H9 (cell line): Measurements from ENCODE around the gene LRRC7. TPM values are rescaled to one million over a fixed set of nuclear protein-coding genes. Genes with fewer than 3 reads are reported as not detected.

Experiments used
- DNase-seq: peaks from one replicate; pipeline ENCODE4 v3.0.0-alpha.2; 2017
- H2AFZ ChIP-seq: one replicate; pipeline ENCODE4 v1.6.1; 2013; ENCODE audit warnings: mild to moderate bottlenecking, low read length, control low read depth, moderate library complexity
- H2AK5ac ChIP-seq: 2 replicates; pipeline ENCODE4 v1.6.1; 2013; ENCODE audit warnings: low read length, control low read depth, mixed read lengths; ENCODE audit not compliant: insufficient read length
- H2BK120ac ChIP-seq: one replicate; pipeline ENCODE4 v1.6.1; 2013; ENCODE audit warnings: low read depth, mild to moderate bottlenecking, low read length, control low read depth, inconsistent platforms; ENCODE audit not compliant: poor library complexity, severe bottlenecking
- H2BK12ac ChIP-seq: 2 replicates; pipeline ENCODE4 v1.6.1; 2013; ENCODE audit warnings: low read length, control low read depth, mixed read lengths, low read depth; ENCODE audit not compliant: insufficient read length
- H2BK15ac ChIP-seq: 2 replicates; pipeline ENCODE4 v1.6.1; 2013; ENCODE audit warnings: low read depth, low read length, control low read depth
- H2BK20ac ChIP-seq: one replicate; pipeline ENCODE4 v1.6.1; 2013; ENCODE audit warnings: low read depth, mild to moderate bottlenecking, low read length, control low read depth, inconsistent platforms; ENCODE audit not compliant: poor library complexity, severe bottlenecking
- H2BK5ac ChIP-seq: 2 replicates; pipeline ENCODE4 v1.6.1; 2013; ENCODE audit warnings: low read length, control low read depth, mixed read lengths; ENCODE audit not compliant: insufficient read length
- H3K14ac ChIP-seq: 2 replicates; pipeline ENCODE4 v1.6.1; 2013; ENCODE audit warnings: low read length, control low read depth; ENCODE audit not compliant: insufficient read depth
- H3K18ac ChIP-seq: 2 replicates; pipeline ENCODE4 v1.6.1; 2013; ENCODE audit warnings: low read depth, mild to moderate bottlenecking, mixed read lengths, low read length, control low read depth; ENCODE audit not compliant: insufficient read length
- H3K23ac ChIP-seq: 2 replicates; pipeline ENCODE4 v1.6.1; 2013; ENCODE audit warnings: low read length, control low read depth, mixed read lengths, low read depth; ENCODE audit not compliant: insufficient read length
- H3K23me2 ChIP-seq: 2 replicates; pipeline ENCODE4 v1.6.1; 2013; ENCODE audit warnings: low read depth, mild to moderate bottlenecking, mixed read lengths, low read length, control low read depth; ENCODE audit not compliant: insufficient read length, poor library complexity, severe bottlenecking
- H3K27ac ChIP-seq: 2 replicates; pipeline ENCODE4 v1.5.1; 2013; ENCODE audit warnings: low read length, control low read depth, mixed read lengths, low read depth; ENCODE audit not compliant: insufficient read length
- H3K27me3 ChIP-seq: 2 replicates; pipeline ENCODE4 v1.6.1; 2013; ENCODE audit warnings: low read length, control low read depth, inconsistent platforms; ENCODE audit not compliant: insufficient read depth
- H3K4ac ChIP-seq: 2 replicates; pipeline ENCODE4 v1.6.1; 2013; ENCODE audit warnings: low read depth, mild to moderate bottlenecking, control low read depth, inconsistent platforms, low read length, moderate library complexity
- H3K4me1 ChIP-seq: 2 replicates; pipeline ENCODE4 v1.6.1; 2013; ENCODE audit warnings: low read length, control low read depth, inconsistent platforms; ENCODE audit not compliant: insufficient read depth
- H3K4me2 ChIP-seq: 2 replicates; pipeline ENCODE4 v1.6.1; 2013; ENCODE audit warnings: low read length, control low read depth, mixed read lengths; ENCODE audit not compliant: insufficient read length, insufficient read depth
- H3K56ac ChIP-seq: 2 replicates; pipeline ENCODE4 v1.6.1; 2013; ENCODE audit warnings: low read depth, mild to moderate bottlenecking, mixed read lengths, low read length, control low read depth; ENCODE audit not compliant: insufficient read length
- H3K79me1 ChIP-seq: 2 replicates; pipeline ENCODE4 v1.6.1; 2013; ENCODE audit warnings: low read depth, mild to moderate bottlenecking, moderate library complexity, low read length, control low read depth, inconsistent platforms; ENCODE audit not compliant: insufficient read depth, poor library complexity, severe bottlenecking
- H3K79me2 ChIP-seq: 2 replicates; pipeline ENCODE4 v1.6.1; 2013; ENCODE audit warnings: low read length, control low read depth, inconsistent platforms; ENCODE audit not compliant: insufficient read depth
- H3K9ac ChIP-seq: 2 replicates; pipeline ENCODE4 v1.6.1; 2013; ENCODE audit warnings: low read length, control low read depth, mixed read lengths; ENCODE audit not compliant: insufficient read length; ENCODE audit errors: extremely low read depth
- H3K9me3 ChIP-seq: one replicate; pipeline ENCODE4 v1.6.1; 2013; ENCODE audit warnings: low read depth, low read length, inconsistent platforms; ENCODE audit not compliant: control insufficient read depth
- H3T11ph ChIP-seq: one replicate; pipeline ENCODE4 v1.6.1; 2013; ENCODE audit warnings: mild to moderate bottlenecking, low read length, control low read depth, inconsistent platforms
- H4K20me1 ChIP-seq: one replicate; pipeline ENCODE4 v1.6.1; 2013; ENCODE audit not compliant: control insufficient read depth, insufficient read length, insufficient read depth
- H4K5ac ChIP-seq: 2 replicates; pipeline ENCODE4 v1.6.1; 2013; ENCODE audit warnings: low read depth, mild to moderate bottlenecking, mixed read lengths, low read length, control low read depth; ENCODE audit not compliant: insufficient read length
- H4K8ac ChIP-seq: replicated peaks from 2 replicates; pipeline ENCODE4 v1.6.1; 2013; ENCODE audit warnings: low read length, control low read depth, mixed read lengths, low read depth; ENCODE audit not compliant: insufficient read length
- H4K91ac ChIP-seq: 2 replicates; pipeline ENCODE4 v1.6.1; 2013; ENCODE audit warnings: low read depth, mild to moderate bottlenecking, moderate library complexity, mixed read lengths, low read length, control low read depth; ENCODE audit not compliant: insufficient read length
- H3K27ac Mint-ChIP-seq, 3 experiments: 2 replicates in 2 of 3; 3 replicates in 1 of 3; pipeline ENCODE4 v1.8.0; 2020 to 2021; ENCODE audit warnings: mixed read lengths in 3 of 3, mild to moderate bottlenecking in 1 of 3, moderate library complexity in 1 of 3
- H3K27me3 Mint-ChIP-seq: 2 replicates; pipeline ENCODE4 v1.8.0; 2021; ENCODE audit warnings: low read depth, mild to moderate bottlenecking, moderate library complexity, mixed read lengths
- H3K36me3 Mint-ChIP-seq, 3 experiments: 2 replicates in 2 of 3; 3 replicates in 1 of 3; pipeline ENCODE4 v1.8.0; 2020 to 2021; ENCODE audit warnings: low read depth in 3 of 3, mixed read lengths in 3 of 3; ENCODE audit not compliant: insufficient read depth in 1 of 3
- H3K4me1 Mint-ChIP-seq, 2 experiments: 2 replicates each; pipeline ENCODE4 v1.8.0; 2020; ENCODE audit warnings: mixed read lengths in 2 of 2
- H3K4me3 Mint-ChIP-seq, 2 experiments: 2 replicates in 1 of 2; 3 replicates in 1 of 2; pipeline ENCODE4 v1.8.0; 2020 to 2021; ENCODE audit warnings: mild to moderate bottlenecking in 2 of 2, mixed read lengths in 2 of 2, moderate library complexity in 1 of 2
- H3K9me3 Mint-ChIP-seq, 2 experiments: 2 replicates in 1 of 2; 3 replicates in 1 of 2; pipeline ENCODE4 v1.8.0; 2020; ENCODE audit warnings: mild to moderate bottlenecking in 2 of 2, mixed read lengths in 2 of 2, moderate library complexity in 1 of 2
- WGBS: extraction: QIAGEN DNeasy Blood & Tissue Kit; methylation state at CpG from one replicate; pipeline ENCODE4 v1.1.7; 2013; ENCODE audit warnings: missing lambda C conversion rate, low lambda C conversion rate, mixed read lengths; ENCODE audit not compliant: insufficient read length; ENCODE audit errors: extremely low coverage; 5-methylcytosine and 5-hydroxymethylcytosine counted together
- total RNA-seq: library from RNA; stranded (reverse); gene quantifications from 2 replicates; pipeline ENCODE4 v1.2.1, GENCODE V29; 2021
- TF ChIP-seq, protein P1 (sequence below): fragments of 200-600 bp; sonication (generic); conservative IDR thresholded peaks from 3 replicates; pipeline ENCODE4 v1.8.0; 2021; ENCODE audit warnings: antibody characterized with exemption, mild to moderate bottlenecking

Gene LRRC7
- total RNA-seq, 1 experiment from 2014 or later: not detected

DNA sequence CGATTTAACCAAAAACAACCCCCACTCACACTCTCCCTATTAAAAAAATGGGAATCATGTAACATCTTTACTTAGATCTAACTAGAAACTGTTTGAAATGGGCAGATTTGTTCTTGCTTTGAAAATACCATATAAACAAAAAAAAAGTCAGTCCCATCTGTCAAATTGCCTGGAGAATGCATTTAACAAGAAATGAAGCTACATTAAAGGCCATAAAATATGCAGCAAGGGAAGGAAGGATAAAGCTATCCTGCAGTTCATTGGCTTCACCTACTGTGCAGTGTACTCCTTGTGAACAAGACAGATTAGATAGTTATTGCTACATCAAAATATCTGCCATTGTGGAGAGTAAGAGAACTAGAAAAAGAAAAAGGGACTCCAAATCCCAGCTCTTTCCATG lies 160.5 kb downstream of the LRRC7 start:
- Histone ChIP-seq H4K20me1 (no peaks in the 10 kb centered on the region), H3K23ac (no peak overlapping the region), H2BK20ac (no peak overlapping the region), H4K8ac (no peak overlapping the region), H3K23me2 (no peaks in the 10 kb centered on the region), H3K27ac (no peak overlapping the region), H3K79me2 (no peaks in the 10 kb centered on the region; the same call in 1 of the 2 replicates), H3K18ac (no peak overlapping the region), H2AFZ (no peak overlapping the region), H2BK12ac (no peak overlapping the region), H2BK15ac (no peak overlapping the region), H3K4me1 (no peaks in the 10 kb centered on the region), H3T11ph (no peak overlapping the region), H4K91ac (no peak overlapping the region), H3K4ac (no peak overlapping the region), H4K5ac (no peak overlapping the region), H3K9me3 (no peaks in the 10 kb centered on the region), H3K9ac (no peak overlapping the region), H3K56ac (no peak overlapping the region), H3K27me3 (no peaks in the 10 kb centered on the region), H3K4me2 (no peak overlapping the region), H3K79me1 (no peaks in the 10 kb centered on the region), H2BK120ac (no peak overlapping the region), H2BK5ac (no peak overlapping the region), H3K14ac (no peak overlapping the region), H2AK5ac (no peak overlapping the region)
- no peaks in the 10 kb centered on the region; the same call in 1 of the 2 replicates for H3K27me3 Mint-ChIP-seq
- DNase-seq: no peak
- no peaks in the 10 kb centered on the region for H3K4me1 Mint-ChIP-seq
- peaks cover 12 to 15% of the 10 kb centered on the region in 2 experiments for H3K9me3 Mint-ChIP-seq
- TF ChIP-seq, protein P1, sequence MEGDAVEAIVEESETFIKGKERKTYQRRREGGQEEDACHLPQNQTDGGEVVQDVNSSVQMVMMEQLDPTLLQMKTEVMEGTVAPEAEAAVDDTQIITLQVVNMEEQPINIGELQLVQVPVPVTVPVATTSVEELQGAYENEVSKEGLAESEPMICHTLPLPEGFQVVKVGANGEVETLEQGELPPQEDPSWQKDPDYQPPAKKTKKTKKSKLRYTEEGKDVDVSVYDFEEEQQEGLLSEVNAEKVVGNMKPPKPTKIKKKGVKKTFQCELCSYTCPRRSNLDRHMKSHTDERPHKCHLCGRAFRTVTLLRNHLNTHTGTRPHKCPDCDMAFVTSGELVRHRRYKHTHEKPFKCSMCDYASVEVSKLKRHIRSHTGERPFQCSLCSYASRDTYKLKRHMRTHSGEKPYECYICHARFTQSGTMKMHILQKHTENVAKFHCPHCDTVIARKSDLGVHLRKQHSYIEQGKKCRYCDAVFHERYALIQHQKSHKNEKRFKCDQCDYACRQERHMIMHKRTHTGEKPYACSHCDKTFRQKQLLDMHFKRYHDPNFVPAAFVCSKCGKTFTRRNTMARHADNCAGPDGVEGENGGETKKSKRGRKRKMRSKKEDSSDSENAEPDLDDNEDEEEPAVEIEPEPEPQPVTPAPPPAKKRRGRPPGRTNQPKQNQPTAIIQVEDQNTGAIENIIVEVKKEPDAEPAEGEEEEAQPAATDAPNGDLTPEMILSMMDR: no peak
- no peak overlapping the region for H3K27ac Mint-ChIP-seq
- WGBS: no CpG with 5 or more reads among the region's 1 CpG
- peaks cover 5 to 14% (median 7%) of the 10 kb centered on the region in 3 experiments for H3K36me3 Mint-ChIP-seq
- H3K4me3 Mint-ChIP-seq: no peak overlapping the region
